PC-3 (cell line): ENCODE measurements around the gene C4orf50.

Source experiments
- EZH2 ChIP-seq: fragments of 300-600 bp; sonication (generic); IDR thresholded peaks from one replicate; pipeline ENCODE4 v1.6.1; 2017; ENCODE audit warnings: antibody characterized with exemption, mild to moderate bottlenecking, low read length; ENCODE audit not compliant: unreplicated experiment
- EZH2phosphoT487 ChIP-seq: fragments of 300-600 bp; sonication (generic); IDR thresholded peaks from 2 replicates; pipeline ENCODE4 v1.6.1; 2018; ENCODE audit warnings: mild to moderate bottlenecking, antibody characterized with exemption, low read length, borderline replicate concordance
- TF ChIP-seq, protein P1 (sequence below): fragments of 300-600 bp; sonication (generic); conservative IDR thresholded peaks from 2 replicates; pipeline ENCODE4 v1.5.1; 2017; ENCODE audit warnings: antibody characterized with exemption, low read depth, mild to moderate bottlenecking, low read length

GRCh38 chr4:6002926-6003325 lies 15.3 kb downstream of the C4orf50 start:
- TF ChIP-seq, protein P1, sequence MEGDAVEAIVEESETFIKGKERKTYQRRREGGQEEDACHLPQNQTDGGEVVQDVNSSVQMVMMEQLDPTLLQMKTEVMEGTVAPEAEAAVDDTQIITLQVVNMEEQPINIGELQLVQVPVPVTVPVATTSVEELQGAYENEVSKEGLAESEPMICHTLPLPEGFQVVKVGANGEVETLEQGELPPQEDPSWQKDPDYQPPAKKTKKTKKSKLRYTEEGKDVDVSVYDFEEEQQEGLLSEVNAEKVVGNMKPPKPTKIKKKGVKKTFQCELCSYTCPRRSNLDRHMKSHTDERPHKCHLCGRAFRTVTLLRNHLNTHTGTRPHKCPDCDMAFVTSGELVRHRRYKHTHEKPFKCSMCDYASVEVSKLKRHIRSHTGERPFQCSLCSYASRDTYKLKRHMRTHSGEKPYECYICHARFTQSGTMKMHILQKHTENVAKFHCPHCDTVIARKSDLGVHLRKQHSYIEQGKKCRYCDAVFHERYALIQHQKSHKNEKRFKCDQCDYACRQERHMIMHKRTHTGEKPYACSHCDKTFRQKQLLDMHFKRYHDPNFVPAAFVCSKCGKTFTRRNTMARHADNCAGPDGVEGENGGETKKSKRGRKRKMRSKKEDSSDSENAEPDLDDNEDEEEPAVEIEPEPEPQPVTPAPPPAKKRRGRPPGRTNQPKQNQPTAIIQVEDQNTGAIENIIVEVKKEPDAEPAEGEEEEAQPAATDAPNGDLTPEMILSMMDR: no peak
- TF ChIP-seq EZH2: no peak
- TF ChIP-seq EZH2phosphoT487: no peak
